Neuronal stem cell (in vitro differentiated cells): ENCODE results near the gene SPRED3.

Experiments used
- DNase-seq: peaks from one replicate; pipeline ENCODE4 v3.0.0-alpha.2; 2013; ENCODE audit warnings: low spot score
- H2AFZ ChIP-seq: one replicate; pipeline ENCODE4 v1.6.1; 2013; ENCODE audit warnings: mild to moderate bottlenecking, low read length, inconsistent platforms
- H2AK5ac ChIP-seq: 2 replicates; pipeline ENCODE4 v1.6.1; 2013; ENCODE audit warnings: low read depth, mild to moderate bottlenecking, inconsistent platforms, low read length, moderate library complexity, mixed read lengths
- H2BK120ac ChIP-seq: 2 replicates; pipeline ENCODE4 v1.6.1; 2013; ENCODE audit warnings: low read depth, mild to moderate bottlenecking, inconsistent platforms, low read length, moderate library complexity, mixed read lengths
- H2BK12ac ChIP-seq: one replicate; pipeline ENCODE4 v1.6.1; 2013; ENCODE audit warnings: low read length, inconsistent platforms
- H2BK15ac ChIP-seq: 2 replicates; pipeline ENCODE4 v1.6.1; 2013; ENCODE audit warnings: mild to moderate bottlenecking, low read length, inconsistent platforms, mixed read lengths
- H2BK5ac ChIP-seq: one replicate; pipeline ENCODE4 v1.6.1; 2013; ENCODE audit warnings: inconsistent platforms, mild to moderate bottlenecking, low read length, moderate library complexity
- H3K14ac ChIP-seq: one replicate; pipeline ENCODE4 v1.6.1; 2013; ENCODE audit warnings: low read length, inconsistent platforms
- H3K18ac ChIP-seq: 2 replicates; pipeline ENCODE4 v1.6.1; 2013; ENCODE audit warnings: low read length, inconsistent platforms
- H3K23ac ChIP-seq: 2 replicates; pipeline ENCODE4 v1.6.1; 2013; ENCODE audit warnings: low read depth, mild to moderate bottlenecking, mixed read lengths, low read length, inconsistent platforms; ENCODE audit not compliant: poor library complexity
- H3K27ac ChIP-seq: replicated peaks from 3 replicates; pipeline ENCODE4 v1.5.1; 2013; ENCODE audit warnings: low read length, inconsistent platforms
- H3K27me3 ChIP-seq, 3 experiments: 2 replicates each; pipeline ENCODE4 v1.6.1; 2013; ENCODE audit warnings: low read length in 3 of 3, mild to moderate bottlenecking in 2 of 3, inconsistent platforms in 1 of 3, low read depth in 1 of 3, mixed read lengths in 1 of 3, moderate library complexity in 1 of 3; ENCODE audit not compliant: control insufficient read depth in 3 of 3, insufficient read depth in 3 of 3
- H3K36me3 ChIP-seq, 2 donors: replicated peaks in 1 of 2; 2 replicates each; pipeline ENCODE4 v1.6.1; 2013; ENCODE audit warnings: low read length in 2 of 2; ENCODE audit not compliant: control insufficient read depth in 2 of 2, insufficient read depth in 2 of 2
- H3K4ac ChIP-seq: 2 replicates; pipeline ENCODE4 v1.6.1; 2013; ENCODE audit warnings: inconsistent platforms, mild to moderate bottlenecking, low read length, moderate library complexity
- H3K4me1 ChIP-seq, 2 donors: 1 replicate in 1 of 2; 2 replicates in 1 of 2; pipeline ENCODE4 v1.6.1; 2013; ENCODE audit warnings: low read length in 2 of 2, low read depth in 1 of 2; ENCODE audit not compliant: control insufficient read depth in 2 of 2, insufficient read depth in 1 of 2
- H3K4me2 ChIP-seq: one replicate; pipeline ENCODE4 v1.6.1; 2013; ENCODE audit warnings: mild to moderate bottlenecking, low read length, inconsistent platforms; ENCODE audit not compliant: insufficient read depth, poor library complexity, severe bottlenecking
- H3K4me3 ChIP-seq, 2 donors: 2 replicates each; pipeline ENCODE4 v1.5.1; 2013; ENCODE audit warnings: low read length in 2 of 2, mild to moderate bottlenecking in 2 of 2, inconsistent platforms in 1 of 2, moderate library complexity in 1 of 2
- H3K79me1 ChIP-seq: one replicate; pipeline ENCODE4 v1.6.1; 2013; ENCODE audit warnings: low read depth, mild to moderate bottlenecking, inconsistent platforms, low read length, moderate library complexity
- H3K9ac ChIP-seq: one replicate; pipeline ENCODE4 v1.6.1; 2013; ENCODE audit warnings: mild to moderate bottlenecking, low read depth, low read length, inconsistent platforms; ENCODE audit not compliant: poor library complexity
- H3K9me3 ChIP-seq, 2 donors: replicated peaks in 1 of 2; 2 replicates each; pipeline versions ENCODE3 to v1.6.1; 2013; ENCODE audit warnings: low read length in 2 of 2, mild to moderate bottlenecking in 2 of 2, inconsistent platforms in 1 of 2, low read depth in 1 of 2, mixed read lengths in 1 of 2, moderate library complexity in 1 of 2; ENCODE audit not compliant: control insufficient read depth in 2 of 2, insufficient read depth in 1 of 2
- H4K8ac ChIP-seq: one replicate; pipeline ENCODE4 v1.6.1; 2013; ENCODE audit warnings: low read depth, mild to moderate bottlenecking, inconsistent platforms, low read length, moderate library complexity
- H4K91ac ChIP-seq: one replicate; pipeline ENCODE4 v1.6.1; 2013; ENCODE audit warnings: low read length, low read depth, mild to moderate bottlenecking, inconsistent platforms; ENCODE audit not compliant: poor library complexity
- WGBS, 2 donors: extraction: QIAGEN DNeasy Blood & Tissue Kit; methylation state at CpG; one replicate each; pipeline ENCODE4 v1.1.7; 2013; ENCODE audit warnings: missing lambda C conversion rate in 2 of 2, mixed read lengths in 1 of 2; ENCODE audit not compliant: insufficient read length in 2 of 2, insufficient replicate concordance in 1 of 2; ENCODE audit errors: extremely low coverage in 2 of 2; 5-methylcytosine and 5-hydroxymethylcytosine counted together

SPRED3 gene

GRCh38 chr19:38350883-38351282 is 37.6 kb upstream of the SPRED3 start:
- no peak overlapping the region for H2BK5ac ChIP-seq
- H4K8ac ChIP-seq = no peak overlapping the region
- H2BK12ac ChIP-seq = no peak overlapping the region
- H3K79me1 ChIP-seq = no peaks in the 10 kb centered on the region
- no peaks in the 10 kb centered on the region for H3K36me3 ChIP-seq
- H3K9me3 ChIP-seq = no peaks in the 10 kb centered on the region
- H2AK5ac ChIP-seq = no peak overlapping the region
- H3K18ac ChIP-seq = no peak overlapping the region
- H3K27ac ChIP-seq = no peak overlapping the region
- H3K14ac ChIP-seq = no peak overlapping the region
- H3K4me1 ChIP-seq = peaks cover 0 to 5% of the 10 kb centered on the region in 2 donors
- no peak overlapping the region for H3K4ac ChIP-seq
- no peak overlapping the region for H3K23ac ChIP-seq
- no peak overlapping the region for H2AFZ ChIP-seq
- no peak for DNase-seq
- H3K4me3 ChIP-seq = no peak overlapping the region
- no peak overlapping the region for H4K91ac ChIP-seq
- no peak overlapping the region for H2BK15ac ChIP-seq
- H3K9ac ChIP-seq = no peak overlapping the region
- H2BK120ac ChIP-seq = no peak overlapping the region
- no peak overlapping the region for H3K4me2 ChIP-seq
- no peaks in the 10 kb centered on the region for H3K27me3 ChIP-seq
- no CpG with 5 or more reads among the region's 3 CpGs for WGBS, 2 donors

- H3K14ac ChIP-seq = peak overlapping the region; percentile 84
- H2BK5ac ChIP-seq = no peak overlapping the region
- H3K4ac ChIP-seq = no peak overlapping the region
- H3K4me3 ChIP-seq = no peak overlapping the region
- DNase-seq = no peak
- H3K79me1 ChIP-seq = no peaks in the 10 kb centered on the region
- H3K27me3 ChIP-seq = peaks cover 0 to 10% (median 3%) of the 10 kb centered on the region in 3 experiments
- H2AFZ ChIP-seq = no peak overlapping the region
- no peaks in the 10 kb centered on the region for H3K9me3 ChIP-seq
- no peak overlapping the region for H3K4me2 ChIP-seq
- H3K9ac ChIP-seq = peak overlapping the region; percentile 12
- H2BK120ac ChIP-seq = no peak overlapping the region
- no peak overlapping the region for H2BK12ac ChIP-seq
- H3K18ac ChIP-seq = peak overlapping the region; percentile 90
- WGBS, 2 donors = no CpG with 5 or more reads among the region's 9 CpGs
- H4K91ac ChIP-seq = no peak overlapping the region
- peak overlapping the region; percentile 92 for H2AK5ac ChIP-seq
- no peaks in the 10 kb centered on the region for H3K36me3 ChIP-seq
- no peak overlapping the region for H3K27ac ChIP-seq
- H3K23ac ChIP-seq = peak overlapping the region; percentile 55
- H2BK15ac ChIP-seq = peak overlapping the region; percentile 85
- H4K8ac ChIP-seq = no peak overlapping the region
- peaks cover 0 to 5% of the 10 kb centered on the region in 2 donors for H3K4me1 ChIP-seq
Measured at GRCh38 chr19:38351865-38352395, 36.6 kb upstream of the SPRED3 start.

- Histone ChIP-seq H3K9me3 (no peaks in the 10 kb centered on the region), H2BK5ac (no peak overlapping the region), H3K27ac (no peak overlapping the region), H3K4me2 (no peak overlapping the region), H4K8ac (no peak overlapping the region), H3K18ac (no peak overlapping the region), H3K14ac (no peak overlapping the region), H3K4ac (no peak overlapping the region), H2BK12ac (no peak overlapping the region), H3K9ac (no peak overlapping the region), H4K91ac (no peak overlapping the region), H3K36me3 (no peaks in the 10 kb centered on the region), H2BK120ac (no peak overlapping the region), H2AK5ac (peak overlapping the region; percentile 92), H3K79me1 (no peaks in the 10 kb centered on the region), H2AFZ (no peak overlapping the region), H2BK15ac (no peak overlapping the region), H3K23ac (no peak overlapping the region), H3K4me1 (peaks cover 0 to 5% of the 10 kb centered on the region in 2 donors), H3K27me3 (peaks cover 0 to 11% (median 3%) of the 10 kb centered on the region in 3 experiments), H3K4me3 (no peak overlapping the region)
- DNase-seq = no peak
- WGBS, 2 donors = no CpG with 5 or more reads among the region's 8 CpGs
Measured at GRCh38 chr19:38352611-38353010, 35.9 kb upstream of the SPRED3 start.

- no CpG with 5 or more reads among the region's 16 CpGs for WGBS, 2 donors
- Histone ChIP-seq H2BK12ac (no peak overlapping the region), H3K27me3 (peaks cover 0 to 44% (median 19%) of the 10 kb centered on the region in 3 experiments), H3K23ac (peak overlapping the region; percentile 87), H4K91ac (no peak overlapping the region), H3K36me3 (no peaks in the 10 kb centered on the region), H4K8ac (no peak overlapping the region), H3K27ac (no peak overlapping the region), H3K4me3 (peak overlapping the region in 1 of 2 donors; percentile 27), H3K18ac (peak overlapping the region; percentile 54), H2BK15ac (no peak overlapping the region), H3K9ac (no peak overlapping the region), H2BK120ac (no peak overlapping the region), H3K14ac (peak overlapping the region; percentile 82), H2AK5ac (peak overlapping the region; percentile 84), H3K9me3 (peaks cover 0 to 4% of the 10 kb centered on the region in 2 donors), H3K4ac (no peak overlapping the region), H2BK5ac (no peak overlapping the region), H2AFZ (no peak overlapping the region), H3K79me1 (no peaks in the 10 kb centered on the region), H3K4me2 (no peak overlapping the region), H3K4me1 (peaks cover 0 to 5% of the 10 kb centered on the region in 2 donors)
- DNase-seq = no peak
Measured at GRCh38 chr19:38355728-38356725, 32.5 kb upstream of the SPRED3 start.
